ENCODE results near the gene DNAH14. TPM values are rescaled to one million over a fixed set of nuclear protein-coding genes. Genes with fewer than 3 reads are reported as not detected.

The DNAH14 gene
- total RNA-seq, 1 experiment from 2014 or later = 33.2 TPM

- H3K4me2 ChIP-seq (ENCODE audit: low read length) = no peak overlapping the region
- RAD21 ChIA-PET (ENCODE audit: low non-redundant PET in 1 of 2, low total read pairs in 2 of 2, uncharacterized antibody in 2 of 2, unreplicated experiment in 2 of 2) = no interaction called here
- H3K36me3 ChIP-seq (ENCODE audit: control insufficient read depth in 1 of 2, insufficient read depth in 2 of 2, low read length in 2 of 2) = no peaks in the 10 kb centered on the region
- TF ChIP-seq ATF3 (IDR thresholded peaks at IDR 0.05) = no peak
- no peak for TF ChIP-seq ZFX (IDR thresholded peaks at IDR 0.05)
- TF ChIP-seq SIN3A (IDR thresholded peaks at IDR 0.05; ENCODE audit: low read depth) = no peak
- no peak for TF ChIP-seq MAX (IDR thresholded peaks at IDR 0.05)
- no peak for TF ChIP-seq JUND (IDR thresholded peaks at IDR 0.05)
- no peak for TF ChIP-seq EGR1 (IDR thresholded peaks at IDR 0.05; ENCODE audit: low read depth)
- no peak for TF ChIP-seq CBX3 (IDR thresholded peaks at IDR 0.05; ENCODE audit: low read depth)
- no peak for TF ChIP-seq SP1 (IDR thresholded peaks at IDR 0.05; ENCODE audit: low read depth)
- H3K79me2 ChIP-seq (ENCODE audit: insufficient read depth, low read length) = no peaks in the 10 kb centered on the region
- no peaks in the 10 kb centered on the region for H4K20me1 ChIP-seq (ENCODE audit: insufficient read depth)
- BruUV-seq (replicated peaks) = no TSS peak
- no peak overlapping the region for H3K9ac ChIP-seq (ENCODE audit: low read length)
- H3K4me1 ChIP-seq (ENCODE audit: control insufficient read depth in 1 of 2, insufficient read depth in 2 of 2, low read length in 2 of 2) = no peaks in the 10 kb centered on the region
- H2AFZ ChIP-seq (ENCODE audit: low read depth, low read length, poor library complexity, severe bottlenecking) = no peak overlapping the region
- DNase-seq (ENCODE audit: low read depth, low spot score) (no peak), ATAC-seq (no peak)
- CTCF ChIA-PET = no interaction called here
- intact Hi-C loops (cut with micrococcal nuclease) = no loop called here
- H3K9me3 ChIP-seq (ENCODE audit: control insufficient read depth in 1 of 2, insufficient read depth in 1 of 2, low read depth in 1 of 2, low read length in 2 of 2) = no peaks in the 10 kb centered on the region
- no peak overlapping the region for H3K4me3 ChIP-seq (replicated peaks in 1 of 2; ENCODE audit: low read depth in 1 of 2, low read length in 2 of 2)
- H3K27me3 ChIP-seq (ENCODE audit: insufficient read depth, low read length) = no peaks in the 10 kb centered on the region
- POLR2A ChIA-PET = no interaction called here
- no peak overlapping the region for H3K27ac ChIP-seq (ENCODE audit: low read depth, low read length)
- no peaks in the 10 kb centered on the region for H3K9me2 ChIP-seq (ENCODE audit: insufficient read depth)
These were observed 228.8 kb downstream of the DNAH14 start for GRCh38 chr1:225158291-225158690.

- DNase-seq (ENCODE audit: low read depth, low spot score) (no peak), ATAC-seq (no peak)
- H3K79me2 ChIP-seq (ENCODE audit: insufficient read depth, low read length) = no peaks in the 10 kb centered on the region
- TF ChIP-seq MAX (IDR thresholded peaks at IDR 0.05) (no peak), POLR2AphosphoS5 (IDR thresholded peaks at IDR 0.05; ENCODE audit: low read depth, low read length) (no peak), EZH2 (IDR thresholded peaks at IDR 0.05) (no peak), ZFX (IDR thresholded peaks at IDR 0.05) (no peak), RAD21 (IDR thresholded peaks at IDR 0.05; ENCODE audit: low read depth) (no peak), ATF3 (IDR thresholded peaks at IDR 0.05) (no peak), CBX3 (IDR thresholded peaks at IDR 0.05; ENCODE audit: low read depth) (no peak), POLR2A (IDR thresholded peaks at IDR 0.05; ENCODE audit: borderline replicate concordance, extremely low read depth, insufficient read depth, insufficient read length) (no peak), REST (IDR thresholded peaks at IDR 0.05; ENCODE audit: low read depth) (no peak), CTCF (IDR thresholded peaks at IDR 0.05 in 2 of 3, conservative IDR thresholded peaks at IDR 0.05 in 1 of 3; ENCODE audit: borderline replicate concordance in 1 of 3, insufficient read depth in 1 of 3, low read depth in 2 of 3, low read length in 2 of 3) (no peak), EZH2phosphoT487 (IDR thresholded peaks at IDR 0.05; ENCODE audit: borderline replicate concordance) (no peak), EGR1 (IDR thresholded peaks at IDR 0.05; ENCODE audit: low read depth) (no peak), SP1 (IDR thresholded peaks at IDR 0.05; ENCODE audit: low read depth) (no peak)
- no peaks in the 10 kb centered on the region for H3K9me3 ChIP-seq (ENCODE audit: control insufficient read depth in 1 of 2, insufficient read depth in 1 of 2, low read depth in 1 of 2, low read length in 2 of 2)
- no peaks in the 10 kb centered on the region for H4K20me1 ChIP-seq (ENCODE audit: insufficient read depth)
- no peaks in the 10 kb centered on the region for H3K27me3 ChIP-seq (ENCODE audit: insufficient read depth, low read length)
- no peak overlapping the region for H3K9ac ChIP-seq (ENCODE audit: low read length)
- ChIA-PET POLR2A (no interaction called here), CTCF (no interaction called here), RAD21 (ENCODE audit: low non-redundant PET in 1 of 2, low total read pairs in 2 of 2, uncharacterized antibody in 2 of 2, unreplicated experiment in 2 of 2) (no interaction called here)
- H3K4me1 ChIP-seq (ENCODE audit: control insufficient read depth in 1 of 2, insufficient read depth in 2 of 2, low read length in 2 of 2) = no peaks in the 10 kb centered on the region
- H3K36me3 ChIP-seq (ENCODE audit: control insufficient read depth in 1 of 2, insufficient read depth in 2 of 2, low read length in 2 of 2) = no peaks in the 10 kb centered on the region
- intact Hi-C loops (cut with micrococcal nuclease) = no loop called here
- no peak overlapping the region for H3K27ac ChIP-seq (ENCODE audit: low read depth, low read length)
- no peak overlapping the region for H3K4me2 ChIP-seq (ENCODE audit: low read length)
- no TSS peak for BruUV-seq (replicated peaks)
- H3K9me2 ChIP-seq (ENCODE audit: insufficient read depth) = no peaks in the 10 kb centered on the region
- no peak overlapping the region for H2AFZ ChIP-seq (ENCODE audit: low read depth, low read length, poor library complexity, severe bottlenecking)
- H3K4me3 ChIP-seq (replicated peaks in 1 of 2; ENCODE audit: low read depth in 1 of 2, low read length in 2 of 2) = no peak overlapping the region
These were observed 230.3 kb downstream of the DNAH14 start for GRCh38 chr1:225159793-225160192.
